Stimulated activated CD4-positive, alpha-beta T cell treated with anti-CD3 and anti-CD28 coated beads, Interleukin-2, amount 100 ng/mL, for 24 hours (primary cell): ENCODE data around the gene STK11.
A peak's percentile ranks its signal among the peaks of the same experiment; 100 is the strongest.
"Not testable (repeated sequence)": the region's sequence is repeated elsewhere in the genome, so short reads cannot be mapped to it uniquely, and the experiment has no call there.

Experiments used
- DNase-seq, 2 donors: peaks; one replicate each; pipeline ENCODE4 v3.0.0-alpha.2; 2020

STK11 gene

DNA sequence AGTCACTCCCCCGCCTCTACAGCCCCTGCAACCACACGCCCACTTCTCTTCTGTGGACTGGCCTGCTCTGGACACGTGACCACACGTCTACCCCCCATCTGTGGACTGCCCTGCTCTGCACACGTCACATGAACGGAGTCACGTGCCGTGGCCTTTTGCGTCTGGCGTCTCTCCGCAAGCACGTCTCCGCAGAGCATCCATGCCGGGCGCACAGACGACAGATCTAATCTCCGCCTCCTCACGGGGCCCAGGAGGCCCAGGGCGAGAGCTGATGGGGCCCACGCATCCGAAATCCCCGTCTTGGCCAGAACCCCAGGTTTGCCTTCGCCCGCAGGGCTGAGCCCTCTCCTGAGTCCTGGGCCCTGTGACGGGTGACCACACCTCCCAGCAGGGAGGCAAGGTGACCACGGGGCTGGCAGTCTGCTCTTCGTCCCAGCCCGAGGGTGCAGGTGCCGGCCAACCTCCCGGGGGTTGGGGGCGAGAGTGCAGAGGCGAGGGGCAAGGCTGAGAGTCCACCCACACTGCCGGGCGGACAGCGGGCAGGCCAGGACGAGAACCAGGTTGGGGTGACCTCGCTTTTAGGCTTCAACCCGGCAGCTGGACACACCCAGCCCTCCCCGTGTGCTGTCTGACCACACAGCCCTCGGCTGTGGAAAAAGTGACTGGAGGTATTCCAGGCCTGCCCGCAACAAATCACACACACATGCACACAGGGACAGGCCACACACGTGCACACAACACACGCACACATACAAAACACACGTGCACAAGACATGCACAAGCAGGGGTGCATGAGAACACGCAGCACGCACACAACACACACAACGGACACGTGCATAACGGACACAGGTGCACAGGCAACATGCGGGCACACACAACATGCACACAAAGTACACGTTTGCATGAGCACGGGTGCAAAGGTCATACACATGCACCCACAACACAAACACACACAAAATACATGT is 35.4 kb upstream of the STK11 start:
- DNase-seq: no peak

GRCh38 chr19:1170938-1171754 is 34.4 kb upstream of the STK11 start:
- DNase-seq: no peak

DNA sequence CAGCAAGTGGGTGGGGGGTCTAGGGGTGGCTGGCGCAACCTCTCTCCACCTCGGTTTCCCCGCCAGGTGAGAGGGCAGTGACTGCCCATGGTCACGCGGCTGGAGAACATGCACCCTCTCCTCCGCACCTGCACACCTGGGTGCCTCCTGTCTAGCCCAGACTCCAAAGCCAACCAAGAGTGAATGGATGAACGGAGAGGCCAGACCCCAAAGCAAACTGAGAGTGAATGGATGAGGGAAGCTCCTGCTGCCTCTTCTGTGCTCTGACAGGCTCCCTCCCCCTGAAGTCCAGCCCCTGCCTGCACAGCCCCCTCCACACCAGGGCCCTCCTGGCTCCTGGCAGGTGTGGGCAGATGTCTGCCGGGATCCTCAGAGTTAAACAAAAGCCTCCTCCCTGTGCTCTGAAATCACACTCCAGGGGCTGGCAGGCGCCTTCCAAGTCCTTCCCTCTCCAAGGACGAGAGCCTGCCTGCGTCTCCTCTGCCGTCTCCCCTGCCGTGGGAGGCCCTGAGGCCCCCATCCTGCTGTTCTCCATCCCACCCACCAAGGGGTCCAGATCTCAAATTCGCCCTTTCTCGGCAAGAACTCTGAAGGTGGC is 33.7 kb upstream of the STK11 start:
- DNase-seq: no peak

DNA sequence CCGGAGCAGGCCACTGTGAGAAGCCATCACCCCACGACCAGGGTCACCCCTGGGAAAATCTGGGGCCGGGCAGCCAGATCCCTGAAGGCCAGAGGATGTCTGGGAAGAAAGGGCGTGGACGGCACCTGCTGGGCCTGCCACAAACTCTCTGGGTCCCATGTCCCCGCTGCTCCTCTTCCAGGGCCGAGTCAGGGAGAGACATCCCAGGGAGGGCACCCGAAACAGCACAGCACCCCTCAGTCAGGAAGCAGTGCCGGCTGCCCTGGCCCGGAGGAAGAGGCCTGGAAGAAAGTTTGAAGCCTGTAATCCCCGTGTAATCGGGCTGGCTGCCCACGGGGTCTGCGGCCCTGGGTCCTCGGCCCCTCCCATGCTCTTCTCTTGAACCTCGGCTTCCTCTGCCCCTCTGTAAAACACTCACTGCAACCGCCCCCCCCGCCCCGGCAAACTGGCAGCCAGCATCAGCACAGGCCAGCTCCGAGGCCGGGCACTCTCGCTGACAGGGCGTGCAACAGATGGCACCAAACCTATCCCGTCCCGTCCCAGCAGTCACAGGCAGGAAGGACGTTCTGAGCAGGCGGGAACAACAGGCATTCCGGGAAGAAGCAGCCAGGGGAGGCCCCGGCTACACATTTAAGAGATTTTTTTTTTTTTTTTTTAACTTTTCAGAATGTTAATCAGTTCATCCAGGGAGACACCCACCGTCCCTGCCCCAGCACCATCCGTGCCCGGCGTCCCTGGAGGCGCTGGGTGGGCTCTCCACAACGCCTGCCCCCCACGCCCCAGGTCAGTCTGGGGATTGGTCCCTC is 33.0 kb upstream of the STK11 start:
- DNase-seq: no peak

GRCh38 chr19:1173159-1173844 is 32.3 kb upstream of the STK11 start:
- DNase-seq: peak in 1 of 2 donors; percentile 24

- peak; percentile 95 to 97 for DNase-seq
Observed at GRCh38 chr19:1173845-1174809, 31.5 kb upstream of the STK11 start, which contains the start of gene SBNO2. TSS of gene SBNO2 (minus strand) at chr19:1174268. CDS start at chr19:1154276, 19,992 bp downstream.

DNA sequence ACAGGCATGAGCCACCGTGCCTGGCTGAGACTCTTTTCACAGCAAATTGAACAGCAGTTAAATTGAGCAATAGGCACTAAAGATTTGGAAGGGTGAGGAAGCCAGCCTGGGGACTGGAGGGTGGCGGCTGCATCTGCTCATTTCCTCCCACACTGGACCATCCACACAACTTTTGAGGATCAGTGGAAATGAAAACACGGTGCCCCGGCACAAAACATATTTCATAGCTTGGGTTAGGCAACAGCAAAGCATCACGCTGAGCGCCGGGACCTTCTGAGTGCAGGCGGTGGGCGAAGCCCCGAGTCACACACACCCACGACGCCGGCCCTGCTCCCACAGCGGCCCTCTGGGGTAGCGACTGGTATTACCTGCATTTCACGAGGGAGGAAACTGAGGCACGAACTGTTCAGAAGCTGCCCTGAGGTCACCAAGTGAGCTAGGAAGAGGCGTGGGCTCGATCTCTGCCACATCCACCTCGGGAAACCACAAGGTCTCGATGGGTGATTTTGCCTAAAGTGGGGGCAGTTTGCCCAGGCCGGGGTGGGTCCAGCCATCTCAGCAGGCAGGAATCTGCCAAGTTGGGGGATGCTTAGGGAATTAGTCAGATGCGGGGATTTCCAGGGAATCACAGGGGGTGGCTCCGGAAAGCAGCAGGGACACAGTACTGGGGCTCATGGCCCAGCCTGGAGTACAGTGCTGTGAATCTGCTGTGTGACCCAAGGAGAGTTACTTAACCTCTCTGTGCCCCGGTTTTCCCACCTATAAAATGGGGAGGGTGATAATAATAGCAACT is 28.1 kb upstream of the STK11 start:
- no peak for DNase-seq

GRCh38 chr19:1181606-1182005 is 24.0 kb upstream of the STK11 start:
- no peak for DNase-seq

GRCh38 chr19:1182068-1182467 is 23.5 kb upstream of the STK11 start:
- DNase-seq: no peak

DNA sequence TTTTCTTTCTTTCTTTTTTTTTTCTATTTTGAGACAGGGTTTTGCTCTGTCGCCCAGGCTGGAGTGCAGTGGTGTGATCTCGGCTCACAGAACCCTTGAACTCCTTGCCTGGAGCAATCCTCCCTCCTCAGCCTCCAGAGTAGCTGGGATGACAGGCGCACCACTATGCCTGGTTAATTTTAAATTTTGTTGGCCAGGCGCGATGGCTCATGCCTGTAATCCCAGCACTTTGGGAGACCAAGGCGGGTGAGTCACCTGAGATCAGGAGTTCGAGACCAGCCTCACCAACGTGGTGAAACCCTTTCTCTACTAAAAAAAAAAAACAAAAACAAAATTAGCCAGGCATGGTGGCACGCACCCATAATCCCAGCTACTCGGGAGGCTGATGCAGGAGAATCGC is 22.9 kb upstream of the STK11 start:
- DNase-seq: no peak

DNA sequence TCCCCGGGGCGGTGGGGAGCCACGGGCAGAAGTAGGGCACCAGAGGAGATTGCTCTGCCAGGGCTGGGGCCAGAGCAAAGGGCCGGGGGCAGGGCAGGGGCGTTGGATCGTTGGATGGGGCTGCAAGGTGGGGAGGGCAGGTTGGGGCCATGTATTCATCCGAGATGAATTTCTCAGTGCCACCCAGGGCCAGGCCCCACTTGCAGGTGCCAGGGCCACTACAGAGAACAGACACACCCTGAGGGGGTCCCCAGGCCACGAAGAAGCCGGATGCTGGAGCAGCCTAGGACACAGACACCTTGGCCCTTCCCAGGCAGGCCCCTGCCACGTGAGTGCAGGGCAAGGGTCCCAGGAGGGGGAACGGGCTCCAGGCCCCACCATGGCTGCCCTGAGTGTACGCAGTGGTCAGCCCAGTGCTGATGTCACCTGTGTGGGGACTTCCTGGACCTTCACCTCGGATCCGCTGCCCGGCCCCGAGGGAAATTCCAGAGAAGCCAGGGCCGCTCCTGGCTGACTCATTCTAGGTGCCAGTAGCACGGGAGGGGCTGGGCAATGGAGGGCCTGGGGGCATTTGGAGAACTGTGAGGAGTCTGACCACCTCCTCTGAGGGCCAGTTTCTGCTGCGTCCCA is 21.9 kb upstream of the STK11 start:
- no peak for DNase-seq

DNA sequence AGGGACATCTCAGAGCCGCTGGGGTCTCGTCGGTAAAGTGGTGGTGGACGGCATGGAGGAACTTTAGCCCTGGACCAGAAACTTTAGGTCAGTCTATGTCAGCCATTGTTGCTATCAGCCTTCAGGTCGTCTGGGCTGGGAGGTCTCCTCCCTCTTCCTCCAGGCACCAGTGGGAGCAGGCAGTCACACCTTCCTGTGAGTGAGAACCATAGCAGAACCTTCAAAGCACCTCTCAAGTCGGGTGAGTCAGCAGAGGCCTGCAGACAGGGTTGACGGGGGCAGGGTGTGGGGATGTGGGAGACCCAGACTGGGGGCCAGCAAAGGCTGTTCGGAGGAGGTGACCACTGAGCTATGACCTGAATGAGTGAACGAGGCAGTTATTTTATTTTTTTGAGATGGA is 16.2 kb upstream of the STK11 start:
- DNase-seq: peak; percentile 60 to 68

DNA sequence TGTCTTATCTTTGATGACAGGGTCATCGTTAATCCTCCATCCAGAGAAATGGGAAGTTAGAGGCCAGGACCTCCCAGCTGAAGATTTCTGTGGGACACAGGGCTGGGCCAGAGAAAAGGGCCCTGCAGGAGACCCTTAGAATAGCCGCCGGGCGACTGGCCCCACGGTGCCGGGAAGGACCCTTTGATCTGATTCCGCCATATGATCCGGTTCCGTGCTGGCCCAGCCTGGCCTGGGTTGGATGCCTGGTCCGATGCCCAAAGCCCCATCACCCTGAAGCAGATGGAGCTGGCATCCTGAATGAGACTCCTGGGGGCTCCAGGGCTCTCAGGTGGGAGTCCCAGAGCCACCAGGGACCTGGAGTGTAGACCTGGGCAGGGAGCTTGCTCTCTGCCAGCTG is 6.0 kb upstream of the STK11 start:
- DNase-seq: no peak

- DNase-seq: not testable (repeated sequence)
Observed at GRCh38 chr19:1200614-1201013, 5.0 kb upstream of the STK11 start.

DNA sequence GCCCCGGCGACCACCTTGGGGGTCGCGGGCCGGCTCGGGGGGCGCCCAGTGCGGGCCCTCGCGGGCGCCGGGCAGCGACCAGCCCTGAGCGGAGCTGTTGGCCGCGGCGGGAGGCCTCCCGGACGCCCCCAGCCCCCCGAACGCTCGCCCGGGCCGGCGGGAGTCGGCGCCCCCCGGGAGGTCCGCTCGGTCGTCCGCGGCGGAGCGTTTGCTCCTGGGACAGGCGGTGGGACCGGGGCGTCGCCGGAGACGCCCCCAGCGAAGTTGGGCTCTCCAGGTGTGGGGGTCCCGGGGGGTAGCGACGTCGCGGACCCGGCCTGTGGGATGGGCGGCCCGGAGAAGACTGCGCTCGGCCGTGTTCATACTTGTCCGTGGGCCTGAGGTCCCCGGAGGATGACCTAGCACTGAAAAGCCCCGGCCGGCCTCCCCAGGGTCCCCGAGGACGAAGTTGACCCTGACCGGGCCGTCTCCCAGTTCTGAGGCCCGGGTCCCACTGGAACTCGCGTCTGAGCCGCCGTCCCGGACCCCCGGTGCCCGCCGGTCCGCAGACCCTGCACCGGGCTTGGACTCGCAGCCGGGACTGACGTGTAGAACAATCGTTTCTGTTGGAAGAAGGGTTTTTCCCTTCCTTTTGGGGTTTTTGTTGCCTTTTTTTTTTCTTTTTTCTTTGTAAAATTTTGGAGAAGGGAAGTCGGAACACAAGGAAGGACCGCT is 729 bp downstream of the STK11 start:
- DNase-seq: peak; percentile 22 to 25

DNA sequence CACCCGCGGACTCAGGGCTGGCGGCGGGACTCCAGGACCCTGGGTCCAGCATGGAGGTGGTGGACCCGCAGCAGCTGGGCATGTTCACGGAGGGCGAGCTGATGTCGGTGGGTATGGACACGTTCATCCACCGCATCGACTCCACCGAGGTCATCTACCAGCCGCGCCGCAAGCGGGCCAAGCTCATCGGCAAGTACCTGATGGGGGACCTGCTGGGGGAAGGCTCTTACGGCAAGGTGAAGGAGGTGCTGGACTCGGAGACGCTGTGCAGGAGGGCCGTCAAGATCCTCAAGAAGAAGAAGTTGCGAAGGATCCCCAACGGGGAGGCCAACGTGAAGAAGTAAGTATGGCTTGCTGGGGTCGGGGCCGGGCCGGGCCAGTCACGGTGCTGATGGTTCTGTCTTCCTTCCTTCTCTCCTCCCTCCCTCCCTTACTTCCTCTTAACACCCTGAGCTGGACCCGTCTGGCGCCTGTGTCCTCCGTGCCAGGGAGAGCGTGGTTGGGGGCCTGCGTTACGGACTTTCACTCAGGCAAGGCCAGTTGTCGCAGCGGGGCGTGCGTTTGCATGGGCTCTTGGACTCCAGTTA is 1.4 kb downstream of the STK11 start:
- peak; percentile 32 to 43 for DNase-seq

DNA sequence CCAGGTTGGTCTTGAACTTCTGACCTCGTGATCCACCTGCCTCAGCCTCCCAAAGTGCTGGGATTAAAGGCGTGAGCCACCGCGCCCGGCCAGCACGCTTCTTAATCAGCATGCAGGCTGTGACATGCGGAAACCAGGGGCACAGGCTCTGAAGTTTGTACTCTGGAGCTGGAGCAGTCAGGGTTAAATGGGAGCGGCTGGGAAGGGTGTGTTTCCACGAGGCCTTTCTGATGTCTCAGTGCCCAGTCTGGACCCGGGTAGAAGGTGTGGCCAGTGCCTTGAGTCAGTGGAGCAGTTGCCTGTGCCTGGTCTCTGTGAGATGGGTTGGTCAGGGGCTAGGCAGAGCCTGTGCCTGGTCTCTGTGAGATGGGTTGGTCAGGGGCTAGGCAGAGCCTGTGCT is 3.3 kb downstream of the STK11 start:
- DNase-seq: not testable (repeated sequence)

- DNase-seq: no peak
Observed at GRCh38 chr19:1210227-1210538, 4.6 kb downstream of the STK11 start.
